ENCODE measurements around the gene PIH1D1. TPM values are rescaled to one million over a fixed set of nuclear protein-coding genes. Genes with fewer than 3 reads are reported as not detected.

The PIH1D1 gene
- total RNA-seq, 1 experiment from 2014 or later, result 163 TPM

GRCh38 chr19:49432141-49433073 lies 19.2 kb downstream of the PIH1D1 start:
- H3K4me2 ChIP-seq (ENCODE audit: low read depth, low read length, poor library complexity, severe bottlenecking), result no peak overlapping the region
- H3K27ac ChIP-seq (ENCODE audit: low read length), result no peak overlapping the region
- no peaks in the 10 kb centered on the region for H3K27me3 ChIP-seq (ENCODE audit: low read length)
- H2AFZ ChIP-seq (ENCODE audit: low read length), result no peak overlapping the region
- H3K79me2 ChIP-seq (ENCODE audit: low read length), result no peaks in the 10 kb centered on the region
- DNase-seq, result no peak
- no peaks in the 10 kb centered on the region for H4K20me1 ChIP-seq (ENCODE audit: insufficient read depth, low read depth, low read length)
- no peak overlapping the region for H3K4me3 ChIP-seq (ENCODE audit: low read length)
- H3K36me3 ChIP-seq (ENCODE audit: insufficient read depth, low read length), result no peaks in the 10 kb centered on the region
- H3K9me2 ChIP-seq (replicated peaks; ENCODE audit: insufficient read depth, low read length), result no peaks in the 10 kb centered on the region
- no peaks in the 10 kb centered on the region for H3K9me3 ChIP-seq (ENCODE audit: low read length)
- peaks cover 33% of the 10 kb centered on the region for H3K4me1 ChIP-seq (ENCODE audit: low read length)
- H3K9ac ChIP-seq (ENCODE audit: low read length), result no peak overlapping the region

GRCh38 chr19:49431330-49431749 lies 20.3 kb downstream of the PIH1D1 start:
- H3K4me1 ChIP-seq (ENCODE audit: low read length), result peaks cover 37% of the 10 kb centered on the region
- H3K27me3 ChIP-seq (ENCODE audit: low read length), result no peaks in the 10 kb centered on the region
- no peak overlapping the region for H2AFZ ChIP-seq (ENCODE audit: low read length)
- H3K9me3 ChIP-seq (ENCODE audit: low read length), result no peaks in the 10 kb centered on the region
- no peak overlapping the region for H3K27ac ChIP-seq (ENCODE audit: low read length)
- H3K36me3 ChIP-seq (ENCODE audit: insufficient read depth, low read length), result no peaks in the 10 kb centered on the region
- H3K9me2 ChIP-seq (replicated peaks; ENCODE audit: insufficient read depth, low read length), result no peaks in the 10 kb centered on the region
- no peak overlapping the region for H3K4me3 ChIP-seq (ENCODE audit: low read length)
- no peak overlapping the region for H3K9ac ChIP-seq (ENCODE audit: low read length)
- peak; percentile 87 for DNase-seq
- H3K4me2 ChIP-seq (ENCODE audit: low read depth, low read length, poor library complexity, severe bottlenecking), result no peak overlapping the region
- no peaks in the 10 kb centered on the region for H3K79me2 ChIP-seq (ENCODE audit: low read length)
- H4K20me1 ChIP-seq (ENCODE audit: insufficient read depth, low read depth, low read length), result no peaks in the 10 kb centered on the region

GRCh38 chr19:49430678-49431329 lies 20.8 kb downstream of the PIH1D1 start:
- no peak overlapping the region for H3K27ac ChIP-seq (ENCODE audit: low read length)
- H2AFZ ChIP-seq (ENCODE audit: low read length), result no peak overlapping the region
- H3K79me2 ChIP-seq (ENCODE audit: low read length), result no peaks in the 10 kb centered on the region
- H3K9me2 ChIP-seq (replicated peaks; ENCODE audit: insufficient read depth, low read length), result no peaks in the 10 kb centered on the region
- DNase-seq, result peak; percentile 90
- no peaks in the 10 kb centered on the region for H3K27me3 ChIP-seq (ENCODE audit: low read length)
- H3K4me1 ChIP-seq (ENCODE audit: low read length), result peaks cover 37% of the 10 kb centered on the region
- no peak overlapping the region for H3K4me2 ChIP-seq (ENCODE audit: low read depth, low read length, poor library complexity, severe bottlenecking)
- H4K20me1 ChIP-seq (ENCODE audit: insufficient read depth, low read depth, low read length), result no peaks in the 10 kb centered on the region
- H3K9ac ChIP-seq (ENCODE audit: low read length), result no peak overlapping the region
- H3K9me3 ChIP-seq (ENCODE audit: low read length), result no peaks in the 10 kb centered on the region
- no peaks in the 10 kb centered on the region for H3K36me3 ChIP-seq (ENCODE audit: insufficient read depth, low read length)
- H3K4me3 ChIP-seq (ENCODE audit: low read length), result no peak overlapping the region

- Histone ChIP-seq H3K36me3 (ENCODE audit: insufficient read depth, low read length) (no peaks in the 10 kb centered on the region), H3K4me3 (ENCODE audit: low read length) (no peak overlapping the region), H3K9ac (ENCODE audit: low read length) (no peak overlapping the region), H3K79me2 (ENCODE audit: low read length) (no peaks in the 10 kb centered on the region), H3K27me3 (ENCODE audit: low read length) (no peaks in the 10 kb centered on the region), H4K20me1 (ENCODE audit: insufficient read depth, low read depth, low read length) (no peaks in the 10 kb centered on the region), H3K9me3 (ENCODE audit: low read length) (no peaks in the 10 kb centered on the region), H3K4me2 (ENCODE audit: low read depth, low read length, poor library complexity, severe bottlenecking) (no peak overlapping the region), H2AFZ (ENCODE audit: low read length) (no peak overlapping the region), H3K4me1 (ENCODE audit: low read length) (peaks cover 42% of the 10 kb centered on the region), H3K27ac (ENCODE audit: low read length) (no peak overlapping the region), H3K9me2 (replicated peaks; ENCODE audit: insufficient read depth, low read length) (no peaks in the 10 kb centered on the region)
- DNase-seq, result no peak
Measured at GRCh38 chr19:49430172-49430677, 21.4 kb downstream of the PIH1D1 start.

DNA sequence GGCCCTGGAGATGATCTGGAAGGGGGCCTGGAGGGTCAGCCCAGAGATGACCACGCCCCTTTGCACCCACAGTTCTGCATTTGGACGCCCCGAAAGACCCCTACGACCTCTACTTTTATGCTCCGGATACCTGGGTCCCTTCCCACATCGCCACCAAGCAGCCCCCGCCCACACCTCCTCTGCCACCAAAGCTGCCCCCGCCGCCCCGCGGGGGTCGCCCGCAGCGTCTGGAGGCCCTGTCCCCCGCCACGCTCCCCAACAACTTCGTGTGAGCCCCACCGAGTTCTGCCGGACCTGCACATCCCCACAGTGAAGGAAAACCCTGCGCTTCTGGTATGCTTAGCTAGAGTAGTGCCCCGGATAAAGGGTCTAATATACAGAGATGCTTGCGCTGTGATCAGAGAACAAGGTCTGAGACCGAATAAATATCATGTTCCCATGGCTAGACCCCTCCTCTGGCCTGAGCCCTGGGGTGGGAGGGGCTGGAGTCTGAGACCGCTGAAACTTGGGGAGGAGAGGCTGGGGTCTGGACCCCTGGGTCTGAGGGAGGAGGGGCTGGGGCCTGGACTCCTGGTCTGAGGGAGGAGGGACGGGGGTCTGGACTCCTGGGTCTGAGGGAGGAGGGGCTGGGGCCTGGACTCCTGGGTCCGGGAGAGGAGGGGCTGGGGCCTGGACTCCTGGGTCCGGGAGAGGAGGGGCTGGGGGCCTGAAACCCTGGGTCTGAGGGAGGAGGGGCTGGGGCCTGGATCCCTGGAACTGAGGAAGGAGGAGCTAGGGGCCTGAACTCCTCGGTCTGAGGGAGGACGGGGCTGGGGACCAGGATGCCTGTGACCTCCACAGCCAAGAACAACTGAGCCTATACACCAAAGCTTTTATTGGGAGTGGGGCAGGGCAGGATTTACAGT lies 22.8 kb downstream of the PIH1D1 start:
- Histone ChIP-seq H4K20me1 (ENCODE audit: insufficient read depth, low read depth, low read length) (no peaks in the 10 kb centered on the region), H3K4me3 (ENCODE audit: low read length) (peak overlapping the region; percentile 56; the same call in 1 of the 2 replicates), H3K79me2 (ENCODE audit: low read length) (no peaks in the 10 kb centered on the region), H3K9me3 (ENCODE audit: low read length) (no peaks in the 10 kb centered on the region), H3K4me1 (ENCODE audit: low read length) (peaks cover 48% of the 10 kb centered on the region), H3K27me3 (ENCODE audit: low read length) (no peaks in the 10 kb centered on the region), H3K36me3 (ENCODE audit: insufficient read depth, low read length) (no peaks in the 10 kb centered on the region), H3K9me2 (replicated peaks; ENCODE audit: insufficient read depth, low read length) (no peaks in the 10 kb centered on the region), H3K9ac (ENCODE audit: low read length) (peak overlapping the region; percentile 66; the same call in 1 of the 2 replicates), H3K4me2 (ENCODE audit: low read depth, low read length, poor library complexity, severe bottlenecking) (peak overlapping the region; percentile 74), H2AFZ (ENCODE audit: low read length) (no peak overlapping the region), H3K27ac (ENCODE audit: low read length) (no peak overlapping the region)
- DNase-seq, result no peak

DNA sequence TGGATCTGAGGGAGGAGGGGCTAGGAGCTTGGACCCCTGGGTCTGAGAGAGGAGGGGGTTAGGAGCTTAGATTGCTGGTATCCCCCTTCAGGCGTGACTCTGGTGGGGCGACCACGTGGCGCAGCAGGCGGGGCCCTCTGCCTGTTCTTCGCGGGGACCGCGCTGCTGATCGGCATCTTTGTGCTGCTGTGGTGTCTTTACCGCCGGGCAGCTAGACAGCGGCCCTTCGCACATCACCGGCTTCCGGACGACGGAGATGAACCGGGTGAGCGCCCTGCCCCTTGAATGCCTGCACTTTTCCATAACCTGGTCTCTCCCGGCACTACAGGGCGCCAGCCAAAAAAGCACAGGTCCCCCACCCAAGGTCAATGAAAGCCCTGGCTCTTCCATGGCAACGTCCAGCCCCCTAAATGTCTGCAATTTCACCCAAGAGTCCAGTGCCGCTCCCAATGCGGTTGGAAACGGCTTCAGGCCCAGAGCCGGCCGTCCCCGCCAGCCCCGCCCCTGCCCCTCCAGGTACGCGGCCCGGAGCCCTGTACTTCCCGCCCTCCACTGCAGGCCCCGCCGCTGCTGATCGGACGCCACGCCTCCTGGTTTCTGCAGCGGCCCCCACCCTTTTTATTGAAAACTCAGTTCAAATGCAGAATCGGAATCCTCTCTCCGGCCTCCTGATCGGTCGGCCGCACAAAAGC lies 23.6 kb downstream of the PIH1D1 start:
- Histone ChIP-seq H2AFZ (ENCODE audit: low read length) (peak overlapping the region; percentile 94), H3K27ac (ENCODE audit: low read length) (no peak overlapping the region), H4K20me1 (ENCODE audit: insufficient read depth, low read depth, low read length) (no peaks in the 10 kb centered on the region), H3K4me3 (ENCODE audit: low read length) (peak overlapping the region; percentile 56), H3K9me2 (replicated peaks; ENCODE audit: insufficient read depth, low read length) (no peaks in the 10 kb centered on the region), H3K9ac (ENCODE audit: low read length) (peak overlapping the region; percentile 66), H3K27me3 (ENCODE audit: low read length) (no peaks in the 10 kb centered on the region), H3K79me2 (ENCODE audit: low read length) (no peaks in the 10 kb centered on the region), H3K9me3 (ENCODE audit: low read length) (no peaks in the 10 kb centered on the region), H3K4me2 (ENCODE audit: low read depth, low read length, poor library complexity, severe bottlenecking) (peak overlapping the region; percentile 74), H3K36me3 (ENCODE audit: insufficient read depth, low read length) (no peaks in the 10 kb centered on the region), H3K4me1 (ENCODE audit: low read length) (peaks cover 56% of the 10 kb centered on the region)
- DNase-seq, result peak; percentile 78

GRCh38 chr19:49427339-49427738 lies 24.3 kb downstream of the PIH1D1 start:
- H3K9me3 ChIP-seq (ENCODE audit: low read length), result no peaks in the 10 kb centered on the region
- peak overlapping the region; percentile 66 for H3K9ac ChIP-seq (ENCODE audit: low read length)

More at GRCh38 chr19:49427339-49427738, 24.3 kb downstream of the PIH1D1 start:
- Histone ChIP-seq H3K4me3 (ENCODE audit: low read length) (no peak overlapping the region), H3K27ac (ENCODE audit: low read length) (no peak overlapping the region), H3K36me3 (ENCODE audit: insufficient read depth, low read length) (no peaks in the 10 kb centered on the region), H2AFZ (ENCODE audit: low read length) (no peak overlapping the region), H3K9me2 (replicated peaks; ENCODE audit: insufficient read depth, low read length) (no peaks in the 10 kb centered on the region), H3K79me2 (ENCODE audit: low read length) (no peaks in the 10 kb centered on the region), H4K20me1 (ENCODE audit: insufficient read depth, low read depth, low read length) (no peaks in the 10 kb centered on the region), H3K27me3 (ENCODE audit: low read length) (no peaks in the 10 kb centered on the region), H3K4me1 (ENCODE audit: low read length) (peaks cover 57% of the 10 kb centered on the region), H3K4me2 (ENCODE audit: low read depth, low read length, poor library complexity, severe bottlenecking) (peak overlapping the region; percentile 74)
- DNase-seq, result no peak
